Omental fat pad (tissue), 4 donors: ENCODE results near the gene SMAD1. TPM values are rescaled to one million over a fixed set of nuclear protein-coding genes. Genes with fewer than 3 reads are reported as not detected.

ENCODE experiments used
- ATAC-seq: fragments of 150-250 bp; one replicate; pipeline ENCODE4 v1.9.1; 2016; ENCODE audit warnings: mild to moderate bottlenecking, moderate library complexity; ENCODE audit not compliant: low FRiP score
- DNase-seq: peaks from one replicate; pipeline ENCODE4 v3.0.0-alpha.2; 2019; ENCODE audit warnings: low spot score
- CTCF ChIP-seq, 3 donors: fragments of 450-650 bp; IDR thresholded peaks; one replicate each; pipeline ENCODE4 v1.5.1; 2016 to 2017; ENCODE audit warnings: antibody characterized with exemption in 3 of 3, mild to moderate bottlenecking in 3 of 3, moderate library complexity in 2 of 3
- total RNA-seq, 4 donors: library from RNA; depleted of rRNA; stranded (reverse); fragments of >200 nt; gene quantifications; one replicate each; pipeline ENCODE4 v1.1.0, GENCODE V29; 2016

Gene SMAD1
- total RNA-seq, 4 donors from 2014 or later, result 13.9 to 59.4 (median 17.3) TPM

GRCh38 chr4:145481942-145482208 lies 222 bp downstream of the SMAD1 start:
- DNase-seq, result no peak
- no peak for ATAC-seq
- TF ChIP-seq CTCF (IDR thresholded peaks at IDR 0.05), result no peak

GRCh38 chr4:145482209-145483037 lies 770 bp downstream of the SMAD1 start:
- TF ChIP-seq CTCF (IDR thresholded peaks at IDR 0.05), result no peak
- no peak for DNase-seq
- peak; percentile 66 for ATAC-seq

- DNase-seq (no peak), ATAC-seq (no peak)
- no peak for TF ChIP-seq CTCF (IDR thresholded peaks at IDR 0.05)
Measured at GRCh38 chr4:145483514-145483913, 1.9 kb downstream of the SMAD1 start.

- no peak for TF ChIP-seq CTCF (IDR thresholded peaks at IDR 0.05)
- DNase-seq (no peak), ATAC-seq (no peak)
Measured at GRCh38 chr4:145484225-145484846, 2.7 kb downstream of the SMAD1 start.

- no peak for TF ChIP-seq CTCF (IDR thresholded peaks at IDR 0.05)
- no peak for ATAC-seq
- DNase-seq, result no peak
Measured at GRCh38 chr4:145485120-145485519, 3.5 kb downstream of the SMAD1 start.

- no peak for ATAC-seq
- no peak for TF ChIP-seq CTCF (IDR thresholded peaks at IDR 0.05)
- no peak for DNase-seq
Measured at GRCh38 chr4:145486603-145487002, 5.0 kb downstream of the SMAD1 start.

- ATAC-seq (no peak), DNase-seq (no peak)
- no peak for TF ChIP-seq CTCF (IDR thresholded peaks at IDR 0.05)
Measured at GRCh38 chr4:145487631-145488030, 6.0 kb downstream of the SMAD1 start.
